ENCODE measurements around the gene BAIAP3.

Gene BAIAP3

GRCh38 chr16:1322407-1322806 is 11.0 kb upstream of the BAIAP3 start:
- no peak for TF ChIP-seq CTCF (IDR thresholded peaks at IDR 0.05; ENCODE audit: insufficient read depth, low read length, missing control alignments)
- ChIA-PET CTCF (no interaction called here), POLR2A (no interaction called here)
- DNase-seq (ENCODE audit: low read depth, low spot score), result no peak
- no peak overlapping the region for H3K4me3 ChIP-seq (ENCODE audit: low read depth, low read length)

- ChIA-PET POLR2A (no interaction called here), CTCF (interaction anchor here (0.6 kb wide), 1 partner anchor 9 kb away, joined by 3 read pairs; no protein-coding TSS in a partner anchor)
- DNase-seq (ENCODE audit: low read depth, low spot score), result no peak
- H3K4me3 ChIP-seq (ENCODE audit: low read depth, low read length), result no peak overlapping the region
- no peak for TF ChIP-seq CTCF (IDR thresholded peaks at IDR 0.05; ENCODE audit: insufficient read depth, low read length, missing control alignments)
These were observed 9.9 kb upstream of the BAIAP3 start for GRCh38 chr16:1323296-1324239.

- no peak for TF ChIP-seq CTCF (IDR thresholded peaks at IDR 0.05; ENCODE audit: insufficient read depth, low read length, missing control alignments)
- ChIA-PET POLR2A (no interaction called here), CTCF (no interaction called here)
- H3K4me3 ChIP-seq (ENCODE audit: low read depth, low read length), result no peak overlapping the region
- no peak for DNase-seq (ENCODE audit: low read depth, low spot score)
These were observed 9.1 kb upstream of the BAIAP3 start for GRCh38 chr16:1324286-1324826.

GRCh38 chr16:1325261-1325660 is 8.2 kb upstream of the BAIAP3 start:
- POLR2A ChIA-PET, result interaction anchor here (1.1 kb wide), 1 partner anchor 8 kb away, joined by 3 read pairs; no protein-coding TSS in a partner anchor
- CTCF ChIA-PET, result no interaction called here
- no peak overlapping the region for H3K4me3 ChIP-seq (ENCODE audit: low read depth, low read length)
- no peak for DNase-seq (ENCODE audit: low read depth, low spot score)
- TF ChIP-seq CTCF (IDR thresholded peaks at IDR 0.05; ENCODE audit: insufficient read depth, low read length, missing control alignments), result no peak

- ChIA-PET POLR2A (interaction anchor here (1.1 kb wide), 1 partner anchor 8 kb away, joined by 3 read pairs; no protein-coding TSS in a partner anchor), CTCF (no interaction called here)
- no peak for DNase-seq (ENCODE audit: low read depth, low spot score)
- no peak for TF ChIP-seq CTCF (IDR thresholded peaks at IDR 0.05; ENCODE audit: insufficient read depth, low read length, missing control alignments)
- no peak overlapping the region for H3K4me3 ChIP-seq (ENCODE audit: low read depth, low read length)
These were observed 7.6 kb upstream of the BAIAP3 start for GRCh38 chr16:1325673-1326371.

GRCh38 chr16:1326391-1326790 is 7.1 kb upstream of the BAIAP3 start:
- CTCF ChIA-PET, result interaction anchor here (0.9 kb wide), 1 partner anchor 8 kb away, joined by 3 read pairs; no protein-coding TSS in a partner anchor
- POLR2A ChIA-PET, result interaction anchor here (0.7 kb wide), 1 partner anchor 9 kb away, joined by 3 read pairs; no protein-coding TSS in a partner anchor
- no peak overlapping the region for H3K4me3 ChIP-seq (ENCODE audit: low read depth, low read length)
- DNase-seq (ENCODE audit: low read depth, low spot score), result no peak
- TF ChIP-seq CTCF (IDR thresholded peaks at IDR 0.05; ENCODE audit: insufficient read depth, low read length, missing control alignments), result no peak
